ENCODE results near the gene MBD3L4. TPM values are rescaled to one million over a fixed set of nuclear protein-coding genes. Genes with fewer than 3 reads are reported as not detected.
"Not testable (repeated sequence)": the region's sequence is repeated elsewhere in the genome, so short reads cannot be mapped to it uniquely, and the experiment has no call there.

MBD3L4 gene
- total RNA-seq, 1 donor from 2014 or later, result not detected

DNA sequence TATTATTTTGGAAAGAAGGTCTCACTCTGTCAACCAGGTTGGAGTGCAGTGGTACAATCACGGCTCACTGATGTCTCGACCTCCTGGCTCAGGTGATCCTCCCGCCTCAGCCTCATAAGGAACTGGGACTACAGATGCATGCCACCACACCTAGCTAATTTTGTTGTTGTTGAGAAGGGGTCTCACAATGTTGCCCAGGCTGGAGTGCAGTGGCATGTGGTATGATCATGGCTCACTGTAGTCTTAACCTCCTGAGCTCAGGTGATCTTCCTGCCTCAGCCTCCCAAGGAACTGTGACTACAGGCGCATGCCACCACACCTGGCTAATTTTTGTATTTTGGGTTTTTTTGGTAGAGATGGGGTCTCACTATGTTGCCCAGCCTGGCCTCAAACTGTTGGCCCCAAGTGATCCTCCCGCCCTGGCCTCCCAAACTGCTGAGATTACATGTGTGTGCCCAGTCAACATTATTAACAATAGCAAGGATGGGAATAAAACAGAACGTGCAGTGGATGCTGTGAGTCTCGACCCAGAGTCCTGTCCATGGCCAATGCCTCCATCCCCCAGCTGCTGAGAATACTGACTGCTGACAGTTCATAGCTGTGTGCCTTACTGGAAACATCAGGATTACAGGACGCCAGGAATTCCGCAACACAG is 23.9 kb upstream of the MBD3L4 start:
- no peaks in the 10 kb centered on the region for H3K27me3 Mint-ChIP-seq (ENCODE audit: low read depth)
- H3K4me3 Mint-ChIP-seq (ENCODE audit: low read depth), result no peak overlapping the region
- no peak for DNase-seq (ENCODE audit: low spot score)
- no peak overlapping the region for H3K27ac Mint-ChIP-seq
- H3K4me1 Mint-ChIP-seq (ENCODE audit: low read depth), result peaks cover 3% of the 10 kb centered on the region
- H3K36me3 Mint-ChIP-seq (ENCODE audit: low read depth), result peaks cover under 1% of the 10 kb centered on the region
- intact Hi-C loops (cut with micrococcal nuclease), result no loop called here
- peaks cover 5% of the 10 kb centered on the region for H3K9me3 Mint-ChIP-seq

GRCh38 chr19:7063339-7063738 is 23.4 kb upstream of the MBD3L4 start:
- no peak for DNase-seq (ENCODE audit: low spot score)
- H3K36me3 Mint-ChIP-seq (ENCODE audit: low read depth), result no peaks in the 10 kb centered on the region
- H3K27ac Mint-ChIP-seq, result no peak overlapping the region
- H3K4me1 Mint-ChIP-seq (ENCODE audit: low read depth), result no peaks in the 10 kb centered on the region
- H3K9me3 Mint-ChIP-seq, result peaks cover 3% of the 10 kb centered on the region
- no peak overlapping the region for H3K4me3 Mint-ChIP-seq (ENCODE audit: low read depth)
- H3K27me3 Mint-ChIP-seq (ENCODE audit: low read depth), result no peaks in the 10 kb centered on the region
- intact Hi-C loops (cut with micrococcal nuclease), result no loop called here

DNA sequence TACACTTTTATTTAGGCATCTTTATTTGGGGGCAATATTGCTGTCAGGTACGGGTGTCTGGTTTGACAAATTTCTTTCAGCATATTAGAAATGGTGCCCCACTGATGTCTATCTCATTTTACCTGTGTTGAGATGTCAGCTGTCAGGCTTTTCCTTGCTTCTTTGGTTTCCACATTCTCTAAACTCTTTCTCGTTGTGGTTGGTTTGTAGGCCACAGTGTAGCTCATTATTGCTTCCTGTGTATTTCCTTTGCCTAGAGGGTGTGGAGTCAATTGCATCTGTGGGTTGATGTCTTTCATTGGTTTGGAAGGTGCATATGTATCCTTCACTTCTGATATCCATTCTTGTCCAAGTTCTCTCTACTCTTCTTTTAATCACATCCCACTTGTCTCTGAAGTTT is 20.0 kb upstream of the MBD3L4 start:
- H3K27ac Mint-ChIP-seq; H3K4me1 Mint-ChIP-seq (ENCODE audit: low read depth); DNase-seq (ENCODE audit: low spot score); H3K9me3 Mint-ChIP-seq; H3K36me3 Mint-ChIP-seq (ENCODE audit: low read depth); intact Hi-C loops (cut with micrococcal nuclease); H3K27me3 Mint-ChIP-seq (ENCODE audit: low read depth); H3K4me3 Mint-ChIP-seq (ENCODE audit: low read depth): not testable (repeated sequence)

DNA sequence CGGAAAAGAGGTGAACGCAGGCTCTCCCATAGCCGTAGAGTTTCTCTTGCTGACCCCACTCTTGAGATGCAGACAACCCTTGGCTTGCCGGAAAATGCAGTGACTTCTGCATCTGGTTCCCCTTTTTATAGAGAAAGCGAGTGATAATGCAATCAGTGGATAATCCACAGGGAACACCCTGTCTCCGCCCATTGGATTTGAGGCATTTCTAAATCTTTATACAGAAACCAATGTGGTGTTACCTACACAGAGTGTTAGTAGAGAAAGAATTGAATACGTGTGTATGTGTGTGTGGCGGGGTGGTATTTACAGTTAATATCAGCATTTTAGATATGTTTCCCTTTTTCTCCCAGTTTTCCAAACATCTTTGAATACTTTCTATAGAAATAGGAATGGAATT is 18.6 kb upstream of the MBD3L4 start, which contains the start of gene MBD3L3:
Gene MBD3L3 (minus strand): TSS at position 101 of the 400 bp plus-strand sequence. CDS start 71 bp downstream, at position 30.
- DNase-seq (ENCODE audit: low spot score); H3K4me3 Mint-ChIP-seq (ENCODE audit: low read depth); intact Hi-C loops (cut with micrococcal nuclease); H3K4me1 Mint-ChIP-seq (ENCODE audit: low read depth); H3K27ac Mint-ChIP-seq; H3K36me3 Mint-ChIP-seq (ENCODE audit: low read depth); H3K27me3 Mint-ChIP-seq (ENCODE audit: low read depth); H3K9me3 Mint-ChIP-seq: not testable (repeated sequence)

DNA sequence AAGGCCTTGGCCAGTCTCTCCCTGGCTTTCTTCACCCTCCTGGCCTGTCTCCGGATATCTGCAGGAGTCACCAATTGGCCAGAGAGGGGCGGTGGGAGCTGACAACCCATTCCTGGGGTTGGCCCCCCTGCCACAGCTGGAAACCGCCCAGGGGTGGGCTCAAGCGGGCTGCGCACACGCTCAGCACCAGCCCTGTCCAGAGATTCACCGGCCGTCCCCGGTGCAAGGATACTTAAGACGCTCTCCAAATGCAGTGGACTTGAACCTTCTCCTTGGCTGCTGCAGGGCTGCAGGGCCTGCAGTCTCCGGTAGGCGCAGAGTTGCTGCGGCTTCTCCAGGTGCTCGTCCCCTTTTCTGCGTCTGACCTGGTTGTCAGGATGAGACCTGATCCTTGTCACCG is 16.4 kb upstream of the MBD3L4 start:
- H3K4me3 Mint-ChIP-seq (ENCODE audit: low read depth); intact Hi-C loops (cut with micrococcal nuclease); H3K9me3 Mint-ChIP-seq; H3K27ac Mint-ChIP-seq; H3K27me3 Mint-ChIP-seq (ENCODE audit: low read depth); H3K4me1 Mint-ChIP-seq (ENCODE audit: low read depth); DNase-seq (ENCODE audit: low spot score); H3K36me3 Mint-ChIP-seq (ENCODE audit: low read depth): not testable (repeated sequence)

GRCh38 chr19:7055679-7056078 is 15.7 kb upstream of the MBD3L4 start:
- H3K36me3 Mint-ChIP-seq (ENCODE audit: low read depth); DNase-seq (ENCODE audit: low spot score); H3K4me1 Mint-ChIP-seq (ENCODE audit: low read depth); intact Hi-C loops (cut with micrococcal nuclease); H3K27me3 Mint-ChIP-seq (ENCODE audit: low read depth); H3K9me3 Mint-ChIP-seq; H3K4me3 Mint-ChIP-seq (ENCODE audit: low read depth); H3K27ac Mint-ChIP-seq: not testable (repeated sequence)

DNA sequence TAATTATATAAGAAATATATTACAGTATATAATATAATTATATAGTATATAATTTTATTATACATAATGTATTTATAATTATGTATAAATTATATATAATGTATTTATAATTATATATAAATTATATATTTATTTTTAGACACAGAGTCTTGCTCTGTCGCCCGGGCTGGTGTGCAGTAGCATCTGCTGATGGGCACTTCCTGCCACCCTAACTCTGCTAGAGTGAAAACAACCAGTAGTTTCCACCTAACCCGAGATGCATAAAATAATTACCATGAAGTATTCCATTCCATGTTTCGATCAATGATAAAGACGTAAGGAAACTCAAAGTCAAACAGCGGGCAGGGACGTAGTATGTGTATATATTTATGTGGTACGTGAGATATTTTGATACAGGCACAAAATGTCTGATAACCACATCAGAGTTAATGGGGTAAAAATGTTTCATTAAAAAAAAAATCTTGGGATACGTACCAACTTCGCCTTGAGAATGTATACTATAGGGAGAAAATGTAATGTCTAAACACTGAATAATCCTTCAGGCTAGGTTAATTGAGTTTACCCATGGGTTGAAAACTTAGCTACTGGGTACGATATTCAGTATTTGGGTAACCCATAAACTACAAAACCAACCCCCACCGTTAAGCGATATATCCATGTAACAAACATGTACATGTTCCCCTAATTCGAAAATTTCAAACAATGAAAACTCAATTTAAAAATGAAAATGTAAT is 14.8 kb upstream of the MBD3L4 start:
- H3K4me3 Mint-ChIP-seq (ENCODE audit: low read depth); H3K4me1 Mint-ChIP-seq (ENCODE audit: low read depth); intact Hi-C loops (cut with micrococcal nuclease); H3K36me3 Mint-ChIP-seq (ENCODE audit: low read depth); H3K9me3 Mint-ChIP-seq; H3K27ac Mint-ChIP-seq; DNase-seq (ENCODE audit: low spot score); H3K27me3 Mint-ChIP-seq (ENCODE audit: low read depth): not testable (repeated sequence)

- H3K4me1 Mint-ChIP-seq (ENCODE audit: low read depth); DNase-seq (ENCODE audit: low spot score): not testable (repeated sequence)
Measured at GRCh38 chr19:7052896-7053295, 12.9 kb upstream of the MBD3L4 start.

GRCh38 chr19:7051421-7051820 is 11.4 kb upstream of the MBD3L4 start:
- H3K27ac Mint-ChIP-seq; intact Hi-C loops (cut with micrococcal nuclease); H3K36me3 Mint-ChIP-seq (ENCODE audit: low read depth); H3K4me3 Mint-ChIP-seq (ENCODE audit: low read depth); H3K9me3 Mint-ChIP-seq; H3K27me3 Mint-ChIP-seq (ENCODE audit: low read depth); H3K4me1 Mint-ChIP-seq (ENCODE audit: low read depth); DNase-seq (ENCODE audit: low spot score): not testable (repeated sequence)

More at GRCh38 chr19:7052896-7053295, 12.9 kb upstream of the MBD3L4 start:
- intact Hi-C loops (cut with micrococcal nuclease); H3K4me3 Mint-ChIP-seq (ENCODE audit: low read depth); H3K9me3 Mint-ChIP-seq; H3K36me3 Mint-ChIP-seq (ENCODE audit: low read depth); H3K27me3 Mint-ChIP-seq (ENCODE audit: low read depth); H3K27ac Mint-ChIP-seq: not testable (repeated sequence)

DNA sequence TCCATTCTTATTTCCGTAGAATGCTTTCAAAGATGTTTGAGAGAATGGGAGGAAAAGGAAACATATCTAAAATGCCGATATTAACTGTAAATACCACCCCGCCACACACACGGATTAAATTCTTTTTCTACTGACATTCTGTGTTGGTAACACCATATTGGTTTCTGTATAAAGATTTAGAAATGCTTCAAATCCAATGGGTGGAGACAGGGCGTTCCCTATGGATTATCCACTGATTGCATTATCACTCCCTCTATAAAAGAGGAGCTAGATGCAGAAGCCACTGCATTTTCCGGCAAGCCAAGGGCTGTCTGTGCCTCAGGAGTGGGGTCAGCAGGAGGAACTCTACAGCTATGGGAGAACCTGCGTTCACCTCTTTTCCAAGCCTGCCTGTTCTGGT is 9.0 kb upstream of the MBD3L4 start, which contains the start of gene MBD3L2:
Gene MBD3L2 (plus strand): TSS at position 301 of the 400 bp plus-strand sequence. CDS start 53 bp downstream, at position 354.
- H3K4me1 Mint-ChIP-seq (ENCODE audit: low read depth); intact Hi-C loops (cut with micrococcal nuclease); H3K4me3 Mint-ChIP-seq (ENCODE audit: low read depth); H3K27ac Mint-ChIP-seq; H3K9me3 Mint-ChIP-seq; H3K36me3 Mint-ChIP-seq (ENCODE audit: low read depth); H3K27me3 Mint-ChIP-seq (ENCODE audit: low read depth); DNase-seq (ENCODE audit: low spot score): not testable (repeated sequence)

DNA sequence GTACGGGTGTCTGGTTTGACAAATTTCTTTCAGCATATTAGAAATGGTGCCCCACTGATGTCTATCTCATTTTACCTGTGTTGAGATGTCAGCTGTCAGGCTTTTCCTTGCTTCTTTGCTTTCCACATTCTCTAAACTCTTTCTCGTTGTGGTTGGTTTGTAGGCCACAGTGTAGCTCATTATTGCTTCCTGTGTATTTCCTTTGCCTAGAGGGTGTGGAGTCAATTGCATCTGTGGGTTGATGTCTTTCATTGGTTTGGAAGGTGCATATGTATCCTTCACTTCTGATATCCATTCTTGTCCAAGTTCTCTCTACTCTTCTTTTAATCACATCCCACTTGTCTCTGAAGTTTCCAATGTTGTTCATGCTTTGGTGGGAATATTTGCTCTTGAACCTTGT is 1.6 kb upstream of the MBD3L4 start:
- intact Hi-C loops (cut with micrococcal nuclease); DNase-seq (ENCODE audit: low spot score); H3K9me3 Mint-ChIP-seq; H3K4me1 Mint-ChIP-seq (ENCODE audit: low read depth); H3K4me3 Mint-ChIP-seq (ENCODE audit: low read depth); H3K36me3 Mint-ChIP-seq (ENCODE audit: low read depth); H3K27ac Mint-ChIP-seq; H3K27me3 Mint-ChIP-seq (ENCODE audit: low read depth): not testable (repeated sequence)

GRCh38 chr19:7030278-7030677 is 9.7 kb downstream of the MBD3L4 start, which contains the start of gene MBD3L5:
Gene MBD3L5 (plus strand): TSS chr19:7030578. CDS start chr19:7030612, 34 bp downstream.
- H3K4me3 Mint-ChIP-seq (ENCODE audit: low read depth); H3K27me3 Mint-ChIP-seq (ENCODE audit: low read depth); DNase-seq (ENCODE audit: low spot score); intact Hi-C loops (cut with micrococcal nuclease); H3K9me3 Mint-ChIP-seq; H3K36me3 Mint-ChIP-seq (ENCODE audit: low read depth); H3K27ac Mint-ChIP-seq; H3K4me1 Mint-ChIP-seq (ENCODE audit: low read depth): not testable (repeated sequence)

DNA sequence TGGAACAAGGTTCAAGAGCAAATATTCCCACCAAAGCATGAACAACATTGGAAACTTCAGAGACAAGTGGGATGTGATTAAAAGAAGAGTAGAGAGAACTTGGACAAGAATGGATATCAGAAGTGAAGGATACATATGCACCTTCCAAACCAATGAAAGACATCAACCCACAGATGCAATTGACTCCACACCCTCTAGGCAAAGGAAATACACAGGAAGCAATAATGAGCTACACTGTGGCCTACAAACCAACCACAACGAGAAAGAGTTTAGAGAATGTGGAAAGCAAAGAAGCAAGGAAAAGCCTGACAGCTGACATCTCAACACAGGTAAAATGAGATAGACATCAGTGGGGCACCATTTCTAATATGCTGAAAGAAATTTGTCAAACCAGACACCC is 11.2 kb downstream of the MBD3L4 start:
- H3K27ac Mint-ChIP-seq; H3K4me1 Mint-ChIP-seq (ENCODE audit: low read depth); H3K4me3 Mint-ChIP-seq (ENCODE audit: low read depth); H3K9me3 Mint-ChIP-seq; H3K27me3 Mint-ChIP-seq (ENCODE audit: low read depth); intact Hi-C loops (cut with micrococcal nuclease); H3K36me3 Mint-ChIP-seq (ENCODE audit: low read depth); DNase-seq (ENCODE audit: low spot score): not testable (repeated sequence)
